22Rv1 (cell line): Measurements from ENCODE around the gene NECAB3.

ENCODE experiments used
- ZFX ChIP-seq: fragments of 450-650 bp; IDR thresholded peaks from 2 replicates; pipeline ENCODE4 v1.6.1; 2017; ENCODE audit warnings: antibody characterized with exemption, borderline replicate concordance
- TF ChIP-seq, protein P1 (sequence below): fragments of 450-650 bp; IDR thresholded peaks from 2 replicates; pipeline ENCODE4 v1.5.1; 2017; ENCODE audit warnings: mild to moderate bottlenecking

- TF ChIP-seq, protein P1, sequence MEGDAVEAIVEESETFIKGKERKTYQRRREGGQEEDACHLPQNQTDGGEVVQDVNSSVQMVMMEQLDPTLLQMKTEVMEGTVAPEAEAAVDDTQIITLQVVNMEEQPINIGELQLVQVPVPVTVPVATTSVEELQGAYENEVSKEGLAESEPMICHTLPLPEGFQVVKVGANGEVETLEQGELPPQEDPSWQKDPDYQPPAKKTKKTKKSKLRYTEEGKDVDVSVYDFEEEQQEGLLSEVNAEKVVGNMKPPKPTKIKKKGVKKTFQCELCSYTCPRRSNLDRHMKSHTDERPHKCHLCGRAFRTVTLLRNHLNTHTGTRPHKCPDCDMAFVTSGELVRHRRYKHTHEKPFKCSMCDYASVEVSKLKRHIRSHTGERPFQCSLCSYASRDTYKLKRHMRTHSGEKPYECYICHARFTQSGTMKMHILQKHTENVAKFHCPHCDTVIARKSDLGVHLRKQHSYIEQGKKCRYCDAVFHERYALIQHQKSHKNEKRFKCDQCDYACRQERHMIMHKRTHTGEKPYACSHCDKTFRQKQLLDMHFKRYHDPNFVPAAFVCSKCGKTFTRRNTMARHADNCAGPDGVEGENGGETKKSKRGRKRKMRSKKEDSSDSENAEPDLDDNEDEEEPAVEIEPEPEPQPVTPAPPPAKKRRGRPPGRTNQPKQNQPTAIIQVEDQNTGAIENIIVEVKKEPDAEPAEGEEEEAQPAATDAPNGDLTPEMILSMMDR: no peak
- no peak for TF ChIP-seq ZFX
Observed at GRCh38 chr20:33656783-33657703, 17.2 kb downstream of the NECAB3 start.
